Parathyroid adenoma (tissue), 2 donors: ENCODE results near the gene TFE3.
A peak's percentile ranks its signal among the peaks of the same experiment; 100 is the strongest.

Experiments
- H2AFZ ChIP-seq: fragments of 300-600 bp; sonication (generic); one replicate; pipeline ENCODE4 v1.7.0; 2017; ENCODE audit warnings: antibody characterized with exemption, mild to moderate bottlenecking
- H3K27ac ChIP-seq: fragments of 300-600 bp; sonication (generic); one replicate; pipeline ENCODE4 v1.7.0; 2017
- H3K27me3 ChIP-seq: fragments of 300-600 bp; sonication (generic); one replicate; pipeline ENCODE4 v1.7.0; 2017; ENCODE audit warnings: low read length; ENCODE audit not compliant: control insufficient read depth, insufficient read depth
- H3K36me3 ChIP-seq: fragments of 300-600 bp; sonication (generic); one replicate; pipeline ENCODE4 v1.7.0; 2017; ENCODE audit warnings: low read length; ENCODE audit not compliant: control insufficient read depth, insufficient read depth
- H3K4me1 ChIP-seq: fragments of 300-600 bp; sonication (generic); one replicate; pipeline ENCODE4 v1.7.0; 2017; ENCODE audit warnings: control low read depth
- H3K4me2 ChIP-seq: fragments of 300-600 bp; sonication (generic); one replicate; pipeline ENCODE4 v1.7.0; 2017; ENCODE audit warnings: low read length
- H3K4me3 ChIP-seq: fragments of 300-600 bp; sonication (generic); one replicate; pipeline ENCODE4 v1.7.0; 2017; ENCODE audit warnings: low read depth, low read length
- H3K79me2 ChIP-seq: fragments of 300-600 bp; sonication (generic); one replicate; pipeline ENCODE4 v1.7.0; 2017; ENCODE audit warnings: control low read depth
- H3K9ac ChIP-seq: fragments of 300-600 bp; sonication (generic); one replicate; pipeline ENCODE4 v1.7.0; 2017; ENCODE audit warnings: mild to moderate bottlenecking
- H3K9me3 ChIP-seq: fragments of 300-600 bp; sonication (generic); one replicate; pipeline ENCODE4 v1.7.0; 2017; ENCODE audit warnings: low read length; ENCODE audit not compliant: control insufficient read depth
- CTCF ChIP-seq: fragments of 300-600 bp; sonication (generic); IDR thresholded peaks from one replicate; pipeline ENCODE4 v1.7.0; 2017; ENCODE audit warnings: antibody characterized with exemption, mild to moderate bottlenecking
- donor health status: primary hyperparathyroidism.

Gene TFE3

GRCh38 chrX:49077941-49078340 lies 34.8 kb upstream of the TFE3 start:
- Histone ChIP-seq H3K9ac (no peak overlapping the region), H3K27me3 (no peaks in the 10 kb centered on the region), H3K4me2 (no peak overlapping the region), H3K9me3 (no peaks in the 10 kb centered on the region), H3K4me1 (peaks cover 2% of the 10 kb centered on the region), H3K27ac (no peak overlapping the region), H3K79me2 (no peaks in the 10 kb centered on the region), H2AFZ (no peak overlapping the region), H3K4me3 (no peak overlapping the region), H3K36me3 (no peaks in the 10 kb centered on the region)
- no peak for TF ChIP-seq CTCF

- Histone ChIP-seq H3K4me2 (no peak overlapping the region), H3K9ac (no peak overlapping the region), H2AFZ (no peak overlapping the region), H3K36me3 (no peaks in the 10 kb centered on the region), H3K9me3 (no peaks in the 10 kb centered on the region), H3K4me1 (peaks cover 2% of the 10 kb centered on the region), H3K27ac (no peak overlapping the region), H3K79me2 (no peaks in the 10 kb centered on the region), H3K27me3 (no peaks in the 10 kb centered on the region), H3K4me3 (no peak overlapping the region)
- no peak for TF ChIP-seq CTCF
These were observed 32.2 kb upstream of the TFE3 start for GRCh38 chrX:49075347-49075746.

- peak within 1 kb of the TSS; percentile 74 for H3K4me2 ChIP-seq
- H3K9ac ChIP-seq: no peak within 1 kb of the TSS
- peak within 1 kb of the TSS; percentile 78 for H2AFZ ChIP-seq
- TF ChIP-seq CTCF: peak; percentile 6
- no peaks in the 10 kb centered on the region for H3K36me3 ChIP-seq
- H3K4me1 ChIP-seq: peaks cover 2% of the 10 kb centered on the region
- peak within 1 kb of the TSS; percentile 66 for H3K4me3 ChIP-seq
- no peaks in the 10 kb centered on the region for H3K9me3 ChIP-seq
- no peaks in the 10 kb centered on the region for H3K27me3 ChIP-seq
- no peaks in the 10 kb centered on the region for H3K79me2 ChIP-seq
- peak within 1 kb of the TSS; percentile 60 for H3K27ac ChIP-seq
These were observed 30.7 kb upstream of the TFE3 start, which contains the start of gene PRAF2 for GRCh38 chrX:49073601-49074575. Gene PRAF2 (minus strand): TSS chrX:49074002. CDS start chrX:49073987, 15 bp downstream.

GRCh38 chrX:49072712-49073095 lies 29.5 kb upstream of the TFE3 start:
- H3K4me1 ChIP-seq: peaks cover 2% of the 10 kb centered on the region
- no peak overlapping the region for H3K4me3 ChIP-seq
- no peaks in the 10 kb centered on the region for H3K9me3 ChIP-seq
- H3K9ac ChIP-seq: no peak overlapping the region
- no peaks in the 10 kb centered on the region for H3K36me3 ChIP-seq
- TF ChIP-seq CTCF: no peak
- no peak overlapping the region for H3K4me2 ChIP-seq
- H2AFZ ChIP-seq: no peak overlapping the region
- no peaks in the 10 kb centered on the region for H3K27me3 ChIP-seq
- H3K27ac ChIP-seq: peak overlapping the region; percentile 56
- H3K79me2 ChIP-seq: no peaks in the 10 kb centered on the region
